HG03097 (cell line): ENCODE measurements around the gene PC.

Experiments used
- ATAC-seq: cut with Tn5 transposase; IDR thresholded peaks from one replicate; pipeline ENCODE4 v1.9.1; 2021; ENCODE audit not compliant: unreplicated experiment, low FRiP score

PC gene

DNA sequence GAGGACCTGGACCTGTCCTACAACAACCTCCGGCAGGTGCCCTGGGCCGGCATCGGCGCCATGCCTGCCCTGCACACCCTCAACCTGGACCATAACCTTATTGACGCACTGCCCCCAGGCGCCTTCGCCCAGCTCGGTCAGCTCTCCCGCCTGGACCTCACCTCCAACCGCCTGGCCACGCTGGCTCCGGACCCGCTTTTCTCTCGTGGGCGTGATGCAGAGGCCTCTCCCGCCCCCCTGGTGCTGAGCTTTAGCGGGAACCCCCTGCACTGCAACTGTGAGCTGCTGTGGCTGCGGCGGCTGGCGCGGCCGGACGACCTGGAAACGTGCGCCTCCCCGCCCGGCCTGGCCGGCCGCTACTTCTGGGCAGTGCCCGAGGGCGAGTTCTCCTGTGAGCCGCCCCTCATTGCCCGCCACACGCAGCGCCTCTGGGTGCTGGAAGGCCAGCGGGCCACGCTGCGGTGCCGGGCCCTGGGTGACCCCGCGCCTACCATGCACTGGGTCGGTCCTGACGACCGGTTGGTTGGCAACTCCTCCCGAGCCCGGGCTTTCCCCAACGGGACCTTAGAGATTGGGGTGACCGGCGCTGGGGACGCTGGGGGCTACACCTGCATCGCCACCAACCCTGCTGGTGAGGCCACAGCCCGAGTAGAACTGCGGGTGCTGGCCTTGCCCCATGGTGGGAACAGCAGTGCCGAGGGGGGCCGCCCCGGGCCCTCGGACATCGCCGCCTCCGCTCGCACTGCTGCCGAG, 99.8 kb downstream of the PC start:
- no peak for ATAC-seq

DNA sequence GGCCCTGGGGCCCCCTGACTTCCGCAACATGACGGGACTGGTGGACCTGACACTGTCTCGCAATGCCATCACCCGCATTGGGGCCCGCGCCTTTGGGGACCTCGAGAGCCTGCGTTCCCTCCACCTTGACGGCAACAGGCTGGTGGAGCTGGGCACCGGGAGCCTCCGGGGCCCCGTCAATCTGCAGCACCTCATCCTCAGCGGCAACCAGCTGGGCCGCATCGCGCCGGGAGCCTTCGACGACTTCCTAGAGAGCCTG, 100.3 kb downstream of the PC start:
- ATAC-seq: no peak

GRCh38 chr11:66857234-66857926, 100.8 kb downstream of the PC start:
- no peak for ATAC-seq

DNA sequence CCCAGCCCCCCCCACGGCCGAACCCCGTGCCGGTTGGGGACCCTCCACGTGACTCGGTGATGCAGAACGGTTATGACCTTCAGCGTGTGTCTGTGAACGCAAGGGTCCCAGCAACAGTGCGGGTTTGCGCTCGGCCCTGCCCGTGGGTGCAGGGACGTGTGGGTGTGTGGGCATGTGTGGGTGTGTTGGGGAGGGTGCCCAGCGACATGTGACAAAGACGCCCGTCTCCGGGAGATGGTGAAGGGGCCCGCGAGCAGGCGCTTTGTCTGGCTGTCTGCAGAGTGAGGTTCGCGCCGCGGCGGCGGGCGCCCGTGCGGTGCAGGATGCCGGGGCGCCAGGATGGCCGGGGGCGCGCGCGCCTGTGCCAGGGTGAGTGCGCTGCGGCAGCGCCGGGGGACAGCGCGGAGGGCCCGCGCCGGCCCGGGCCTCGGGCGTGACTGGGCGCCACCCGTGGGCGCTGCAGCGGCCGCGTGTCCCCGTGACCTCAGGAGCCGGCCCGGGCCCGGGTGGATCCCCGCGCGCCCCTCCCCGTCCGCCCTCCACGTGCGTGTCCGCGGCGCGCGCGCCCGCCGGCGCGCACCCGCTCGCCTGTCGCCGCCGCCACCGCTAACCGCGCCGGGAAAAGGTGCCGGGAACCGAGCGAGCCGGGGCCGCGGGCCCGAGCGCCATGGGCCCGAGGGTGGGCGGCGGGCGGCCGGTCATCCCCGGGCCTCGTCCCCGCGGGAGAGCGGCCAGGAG, 101.5 kb downstream of the PC start, which contains the start of gene LRFN4:
Gene LRFN4, plus strand, starts transcription at position 569 of the 738 bp plus-strand sequence. CDS start 681 bp downstream, outside the sequence.
- ATAC-seq: peak; percentile 25

- ATAC-seq: peak; percentile 52
Measured at GRCh38 chr11:66855574-66856495, 102.3 kb downstream of the PC start.

- no peak for ATAC-seq
Measured at GRCh38 chr11:66854729-66855211, 103.4 kb downstream of the PC start.

DNA sequence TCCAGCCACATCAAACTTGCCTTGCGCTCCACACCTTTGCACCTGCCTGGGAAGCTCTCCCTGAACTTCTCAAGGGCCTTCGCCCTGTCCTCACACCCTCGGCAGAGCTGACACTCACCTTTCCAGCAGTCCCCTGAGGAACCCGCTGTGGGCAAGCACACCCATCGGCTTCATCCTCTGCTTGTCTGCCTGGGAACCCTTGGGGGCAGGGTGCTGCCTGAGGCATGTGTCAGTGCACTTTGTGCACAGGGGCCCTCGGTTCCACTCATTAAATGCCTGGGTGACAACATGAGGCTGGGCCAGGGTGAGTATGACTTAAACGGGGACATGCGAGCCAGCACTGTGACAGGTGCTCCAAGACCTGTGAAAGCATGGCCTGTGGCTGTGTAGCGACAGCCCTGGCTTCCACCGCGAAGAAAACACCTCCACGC, 103.9 kb downstream of the PC start:
- no peak for ATAC-seq

- no peak for ATAC-seq
Measured at GRCh38 chr11:66853242-66854229, 104.6 kb downstream of the PC start.

- no peak for ATAC-seq
Measured at GRCh38 chr11:66852466-66853241, 105.5 kb downstream of the PC start.

GRCh38 chr11:66851698-66852465, 106.3 kb downstream of the PC start:
- no peak for ATAC-seq

DNA sequence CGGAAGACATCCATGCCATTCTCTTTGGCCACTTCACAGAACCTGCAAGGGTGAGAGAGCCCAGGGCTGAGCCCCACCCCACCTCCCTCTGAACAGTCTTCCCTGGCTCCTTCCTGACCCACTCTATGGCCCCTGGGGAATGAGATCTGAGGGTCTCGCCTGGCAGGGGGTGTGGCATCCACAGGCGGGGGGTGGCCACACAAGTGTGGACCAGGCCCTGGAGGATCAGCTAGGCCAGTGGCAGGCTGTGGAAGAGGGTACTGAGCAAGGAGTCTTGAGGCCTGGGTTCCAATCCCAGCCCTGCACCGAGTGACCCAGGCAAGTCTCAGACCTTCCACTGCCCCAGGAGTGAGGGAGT, 107.0 kb downstream of the PC start:
- ATAC-seq: no peak

DNA sequence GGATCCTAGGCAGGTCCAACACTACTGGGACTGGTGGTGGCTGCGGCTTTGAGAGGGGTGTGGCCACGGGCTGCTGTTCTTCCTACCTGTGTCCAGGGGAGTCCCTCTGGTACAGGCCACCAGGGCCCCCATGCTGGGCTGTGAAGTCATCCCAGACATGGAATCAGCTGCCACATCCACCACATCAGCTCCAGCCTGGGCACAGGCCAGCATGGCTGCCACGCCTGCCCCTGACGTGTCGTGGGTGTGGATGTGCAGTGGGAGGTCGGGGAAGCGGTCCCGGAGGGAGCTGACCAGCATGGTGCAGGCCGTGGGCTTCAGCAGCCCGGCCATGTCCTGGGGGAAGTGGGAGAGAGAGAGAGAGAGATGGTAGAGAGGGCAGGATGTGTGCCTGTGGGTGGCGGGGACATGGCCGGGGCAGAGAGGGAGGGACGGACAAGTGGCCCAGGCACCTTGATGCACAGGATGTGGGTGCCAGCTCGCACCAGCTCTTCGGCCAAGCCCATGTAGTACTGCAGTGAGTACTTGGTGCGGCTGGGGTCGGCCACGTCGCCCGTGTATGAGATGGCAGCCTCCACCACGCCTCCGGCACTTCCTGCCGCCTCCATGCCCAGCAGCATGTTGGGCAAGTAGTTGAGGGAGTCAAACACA, 107.5 kb downstream of the PC start:
- ATAC-seq: no peak

DNA sequence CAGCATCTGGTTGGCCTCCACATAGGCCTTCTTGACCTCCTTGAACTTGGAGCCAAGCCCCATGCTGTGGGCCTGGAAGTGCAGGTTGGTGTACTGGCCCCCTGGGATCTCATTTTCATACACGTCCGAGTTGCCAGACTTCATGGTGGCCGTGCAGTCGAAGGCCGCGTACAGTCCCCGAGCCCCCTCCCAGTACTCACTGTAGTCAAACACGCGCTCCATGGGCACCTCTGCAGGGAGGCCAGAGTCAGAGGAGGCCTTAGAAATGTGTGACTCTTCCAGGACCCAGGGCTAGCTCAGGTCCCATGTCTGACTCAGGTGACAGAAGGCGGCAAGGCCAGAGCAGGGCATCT, 108.0 kb downstream of the PC start:
- ATAC-seq: no peak

GRCh38 chr11:66849501-66850234, 108.5 kb downstream of the PC start:
- ATAC-seq: no peak

- no peak for ATAC-seq
Measured at GRCh38 chr11:66848671-66849500, 109.3 kb downstream of the PC start.
